ENCODE measurements around the gene APLF. TPM values are rescaled to one million over a fixed set of nuclear protein-coding genes. Genes with fewer than 3 reads are reported as not detected.

Gene APLF
- total RNA-seq, 4 donors from 2014 or later = 11.3 to 25.9 (median 17.1) TPM

GRCh38 chr2:68562934-68563333 lies 95.5 kb downstream of the APLF start:
- DNase-seq = no peak
- no peaks in the 10 kb centered on the region for H3K27me3 ChIP-seq
- no peaks in the 10 kb centered on the region for H3K9me3 ChIP-seq
- intact Hi-C loops (cut with DNase I; ENCODE audit: low total_unique reads) = no loop called here
- TF ChIP-seq POLR2A (IDR thresholded peaks at IDR 0.05) (no peak), CTCF (IDR thresholded peaks at IDR 0.05) (no peak)
- no peak overlapping the region for H3K4me3 ChIP-seq
- no peaks in the 10 kb centered on the region for H3K4me1 ChIP-seq
- no peak overlapping the region for H3K27ac ChIP-seq
- no peaks in the 10 kb centered on the region for H3K36me3 ChIP-seq

GRCh38 chr2:68564426-68564825 lies 97.0 kb downstream of the APLF start:
- Histone ChIP-seq H3K4me1 (no peaks in the 10 kb centered on the region), H3K27me3 (no peaks in the 10 kb centered on the region), H3K36me3 (no peaks in the 10 kb centered on the region), H3K27ac (no peak overlapping the region), H3K4me3 (no peak overlapping the region), H3K9me3 (no peaks in the 10 kb centered on the region)
- no peak for TF ChIP-seq POLR2A (IDR thresholded peaks at IDR 0.05)
- TF ChIP-seq CTCF (IDR thresholded peaks at IDR 0.05) = no peak
- no peak for DNase-seq
- intact Hi-C loops (cut with DNase I; ENCODE audit: low total_unique reads) = no loop called here

GRCh38 chr2:68565273-68565672 lies 97.9 kb downstream of the APLF start:
- no peaks in the 10 kb centered on the region for H3K9me3 ChIP-seq
- intact Hi-C loops (cut with DNase I; ENCODE audit: low total_unique reads) = no loop called here
- H3K36me3 ChIP-seq = no peaks in the 10 kb centered on the region
- H3K27ac ChIP-seq = no peak overlapping the region
- no peaks in the 10 kb centered on the region for H3K27me3 ChIP-seq
- TF ChIP-seq CTCF (IDR thresholded peaks at IDR 0.05) (no peak), POLR2A (IDR thresholded peaks at IDR 0.05) (no peak)
- H3K4me3 ChIP-seq = no peak overlapping the region
- no peaks in the 10 kb centered on the region for H3K4me1 ChIP-seq
- DNase-seq = no peak

- no peak for DNase-seq
- Histone ChIP-seq H3K27me3 (no peaks in the 10 kb centered on the region), H3K4me1 (no peaks in the 10 kb centered on the region), H3K36me3 (no peaks in the 10 kb centered on the region), H3K27ac (no peak overlapping the region), H3K9me3 (no peaks in the 10 kb centered on the region), H3K4me3 (no peak overlapping the region)
- intact Hi-C loops (cut with DNase I; ENCODE audit: low total_unique reads) = no loop called here
- TF ChIP-seq POLR2A (IDR thresholded peaks at IDR 0.05) (no peak), CTCF (IDR thresholded peaks at IDR 0.05) (no peak)
Observed at GRCh38 chr2:68565858-68566257, 98.5 kb downstream of the APLF start.

- no peak for DNase-seq
- H3K4me1 ChIP-seq = no peaks in the 10 kb centered on the region
- intact Hi-C loops (cut with DNase I; ENCODE audit: low total_unique reads) = no loop called here
- H3K27ac ChIP-seq = no peak overlapping the region
- TF ChIP-seq CTCF (IDR thresholded peaks at IDR 0.05) (no peak), POLR2A (IDR thresholded peaks at IDR 0.05) (no peak)
- H3K36me3 ChIP-seq = no peaks in the 10 kb centered on the region
- no peak overlapping the region for H3K4me3 ChIP-seq
- no peaks in the 10 kb centered on the region for H3K27me3 ChIP-seq
- no peaks in the 10 kb centered on the region for H3K9me3 ChIP-seq
Observed at GRCh38 chr2:68566362-68566761, 99.0 kb downstream of the APLF start.
